HCT116 (cell line): ENCODE data around the gene KRT74. TPM values are rescaled to one million over a fixed set of nuclear protein-coding genes. Genes with fewer than 3 reads are reported as not detected.

ENCODE experiments used
- ATAC-seq: fragments of 200-7000 bp; cut with Tn5 transposase; 2 replicates; pipeline ENCODE4 v1.9.1; 2020; ENCODE audit warnings: mild to moderate bottlenecking, moderate library complexity
- BruUV-seq: library from RNA; stranded (reverse); fragments of 400-500 nt; replicated peaks from 2 replicates; lab custom pipeline; 2021; lab: Mats Ljungman, UMichigan
- CTCF ChIA-PET: fragments of 300-600 bp; sonication (Branson Sonifier 250); formaldehyde crosslinking; loops from one replicate; lab custom pipeline; 2021; ENCODE audit warnings: antibody characterized with exemption; lab: Charles Lee
- POLR2A ChIA-PET: fragments of 300-600, 350-600 bp; sonication (Branson Sonifier 250); formaldehyde crosslinking; loops from one replicate; lab custom pipeline; 2021; ENCODE audit warnings: antibody characterized with exemption; lab: Charles Lee
- RAD21 ChIA-PET, 2 experiments: fragments of 300-600 bp; sonication (Branson Sonifier 250); formaldehyde crosslinking; loops; one replicate each; lab custom pipeline; 2023; ENCODE audit warnings: low total read pairs in 2 of 2; ENCODE audit not compliant: uncharacterized antibody in 2 of 2, unreplicated experiment in 2 of 2, low non-redundant PET in 1 of 2; lab: Charles Lee
- DNase-seq: peaks from one replicate; pipeline ENCODE4 v3.0.0-alpha.2; 2010; ENCODE audit warnings: low read depth, low spot score
- H2AFZ ChIP-seq: fragments of 200-600 bp; shearing (Covaris generic), sonication (generic); 2 replicates; pipeline ENCODE4 v1.6.1; 2017; ENCODE audit warnings: low read depth, mixed run types, mixed read lengths, antibody characterized with exemption, low read length; ENCODE audit not compliant: poor library complexity, severe bottlenecking
- H3K27ac ChIP-seq: 2 replicates; pipeline ENCODE4 v1.5.1; 2012; ENCODE audit warnings: low read depth, low read length
- H3K27me3 ChIP-seq: fragments of 200-600 bp; sonication (generic); 2 replicates; pipeline ENCODE4 v1.6.1; 2016; ENCODE audit warnings: mixed run types, low read length, mixed read lengths; ENCODE audit not compliant: insufficient read depth
- H3K36me3 ChIP-seq, 2 experiments: fragments of 200-500 bp in 1 of 2; fragments of 200-600 bp in 1 of 2; sonication (Bioruptor generic) in 1 of 2; sonication (generic) in 1 of 2; 2 replicates each; pipeline versions ENCODE4 v1.5.1 to v1.6.1; 2014 to 2016; ENCODE audit warnings: low read length in 2 of 2, inconsistent platforms in 1 of 2, mixed read lengths in 1 of 2, mixed run types in 1 of 2; ENCODE audit not compliant: insufficient read depth in 2 of 2, control insufficient read depth in 1 of 2
- H3K4me1 ChIP-seq, 2 experiments: fragments of 200-600 bp in 1 of 2; sonication (generic) in 1 of 2; 2 replicates each; pipeline versions ENCODE4 v1.5.1 to v1.6.1; 2012 to 2017; ENCODE audit warnings: low read length in 2 of 2, inconsistent platforms in 1 of 2, mild to moderate bottlenecking in 1 of 2, mixed read lengths in 1 of 2, mixed run types in 1 of 2, moderate library complexity in 1 of 2; ENCODE audit not compliant: insufficient read depth in 2 of 2, control insufficient read depth in 1 of 2
- H3K4me2 ChIP-seq: fragments of 200-600 bp; sonication (generic); 2 replicates; pipeline ENCODE4 v1.6.1; 2017; ENCODE audit warnings: mixed run types, low read length, mixed read lengths
- H3K4me3 ChIP-seq, 2 experiments: fragments of 200-600 bp in 1 of 2; sonication (generic) in 1 of 2; replicated peaks in 1 of 2; 2 replicates each; pipeline ENCODE4 v1.5.1; 2011 to 2016; ENCODE audit warnings: low read length in 2 of 2, control low read depth in 1 of 2, low read depth in 1 of 2, mild to moderate bottlenecking in 1 of 2, mixed read lengths in 1 of 2, mixed run types in 1 of 2
- H3K79me2 ChIP-seq: fragments of 200-600 bp; sonication (generic); 2 replicates; pipeline ENCODE4 v1.6.1; 2017; ENCODE audit warnings: mild to moderate bottlenecking, mixed run types, low read length, moderate library complexity, mixed read lengths; ENCODE audit not compliant: insufficient read depth
- H3K9ac ChIP-seq: fragments of 200-600 bp; sonication (generic); 2 replicates; pipeline ENCODE4 v1.6.1; 2016; ENCODE audit warnings: low read length, mixed read lengths
- H3K9me2 ChIP-seq: fragments of 200-600 bp; sonication (generic), shearing (Covaris generic); 2 replicates; pipeline ENCODE4 v1.6.1; 2017; ENCODE audit warnings: mixed run types, mild to moderate bottlenecking, moderate library complexity; ENCODE audit not compliant: insufficient read depth
- H3K9me3 ChIP-seq, 2 experiments: fragments of 200-500 bp in 1 of 2; fragments of 200-600 bp in 1 of 2; sonication (Bioruptor generic) in 1 of 2; sonication (generic) in 1 of 2; 2 replicates each; pipeline ENCODE4 v1.6.1; 2014 to 2017; ENCODE audit warnings: low read length in 2 of 2, mixed read lengths in 2 of 2, inconsistent platforms in 1 of 2, low read depth in 1 of 2, mild to moderate bottlenecking in 1 of 2, mixed run types in 1 of 2, moderate library complexity in 1 of 2; ENCODE audit not compliant: control insufficient read depth in 1 of 2, insufficient read depth in 1 of 2
- H4K20me1 ChIP-seq: fragments of 200-600 bp; sonication (generic), shearing (Covaris generic); 2 replicates; pipeline ENCODE4 v1.6.1; 2017; ENCODE audit warnings: mixed run types, mild to moderate bottlenecking, moderate library complexity; ENCODE audit not compliant: insufficient read depth
- ATF3 ChIP-seq: IDR thresholded peaks from 2 replicates; pipeline ENCODE4 v1.6.1; 2012
- CEBPB ChIP-seq: IDR thresholded peaks from 2 replicates; pipeline ENCODE4 v1.6.1; 2012; ENCODE audit warnings: low read depth
- EGR1 ChIP-seq: IDR thresholded peaks from 2 replicates; pipeline ENCODE4 v1.6.1; 2012; ENCODE audit warnings: low read depth
- FOSL1 ChIP-seq: IDR thresholded peaks from 2 replicates; pipeline ENCODE4 v1.6.1; 2012; ENCODE audit warnings: low read depth
- JUND ChIP-seq: IDR thresholded peaks from 2 replicates; pipeline ENCODE4 v1.6.1; 2012
- POLR2AphosphoS5 ChIP-seq: IDR thresholded peaks from 2 replicates; pipeline ENCODE4 v1.6.1; 2011; ENCODE audit warnings: mild to moderate bottlenecking, low read depth, low read length, moderate library complexity
- REST ChIP-seq: IDR thresholded peaks from 2 replicates; pipeline ENCODE4 v1.6.1; 2012; ENCODE audit warnings: low read depth
- SRF ChIP-seq: IDR thresholded peaks from 2 replicates; pipeline ENCODE4 v1.6.1; 2012; ENCODE audit warnings: low read depth
- TCF7L2 ChIP-seq: IDR thresholded peaks from 2 replicates; pipeline ENCODE4 v1.7.0; 2011; ENCODE audit warnings: borderline replicate concordance, inconsistent platforms; ENCODE audit not compliant: insufficient read depth, insufficient read length; ENCODE audit errors: extremely low read depth
- ZFX ChIP-seq: fragments of 450-650 bp; IDR thresholded peaks from 2 replicates; pipeline ENCODE4 v1.6.1; 2017
- ZNF274 ChIP-seq: fragments of 200-500 bp; sonication (Bioruptor generic); IDR thresholded peaks from 2 replicates; pipeline ENCODE4 v1.6.1; 2014; ENCODE audit warnings: mild to moderate bottlenecking, low read depth, low read length, inconsistent platforms
- intact Hi-C: fragments of 100-400 bp; cut with micrococcal nuclease; formaldehyde crosslinking; loops from 2 replicates; pipeline ENCODE4 v1.10.0; 2022
- total RNA-seq: library from RNA; stranded (reverse); gene quantifications from one replicate; pipeline ENCODE4 v1.2.1, GENCODE V29; 2021; ENCODE audit not compliant: unreplicated experiment

KRT74 gene
- total RNA-seq, 1 experiment from 2014 or later: not detected

- peaks cover 16 to 38% of the 10 kb centered on the region in 2 experiments for H3K4me1 ChIP-seq
- H3K9me2 ChIP-seq: no peaks in the 10 kb centered on the region
- no peak for TF ChIP-seq ZFX
- TF ChIP-seq CEBPB: no peak
- no peak for TF ChIP-seq FOSL1
- TF ChIP-seq REST: no peak
- no peak for TF ChIP-seq TCF7L2
- no peak for TF ChIP-seq JUND
- no peak overlapping the region for H3K4me2 ChIP-seq
- H4K20me1 ChIP-seq: no peaks in the 10 kb centered on the region
- H3K27ac ChIP-seq: no peak overlapping the region
- H3K9me3 ChIP-seq: no peaks in the 10 kb centered on the region
- H2AFZ ChIP-seq: no peak overlapping the region
- no peaks in the 10 kb centered on the region for H3K27me3 ChIP-seq
- no peaks in the 10 kb centered on the region for H3K36me3 ChIP-seq
- ChIA-PET RAD21 (no interaction called here), POLR2A (no interaction called here), CTCF (no interaction called here)
- BruUV-seq: no TSS peak
- DNase-seq (no peak), ATAC-seq (no peak)
- no peak overlapping the region for H3K9ac ChIP-seq
- H3K4me3 ChIP-seq: no peak overlapping the region
- no peaks in the 10 kb centered on the region for H3K79me2 ChIP-seq
- intact Hi-C loops: no loop called here
Observed at GRCh38 chr12:52527121-52527800, 46.4 kb downstream of the KRT74 start.

DNA sequence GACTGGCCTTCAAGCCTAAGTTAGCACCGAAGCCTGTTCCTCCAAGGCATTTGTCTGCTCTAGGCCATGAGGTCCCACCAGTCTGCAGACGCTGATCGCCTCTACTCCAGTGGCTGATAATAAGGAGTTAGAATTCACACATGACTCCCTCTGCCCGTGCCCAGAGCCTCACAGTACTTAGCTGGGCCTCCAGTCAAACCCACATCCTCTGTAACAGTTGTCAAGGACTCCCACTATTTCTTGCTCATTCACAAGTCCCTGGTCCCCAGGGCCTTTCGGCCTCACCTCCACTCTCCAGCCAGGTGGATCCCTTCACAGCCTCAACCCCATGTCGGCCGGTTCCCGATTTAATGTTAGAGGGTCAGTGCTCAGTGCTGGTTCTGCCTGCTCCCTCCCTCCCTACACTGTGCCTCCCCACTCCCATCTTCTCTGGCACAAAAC lies 47.1 kb downstream of the KRT74 start:
- TF ChIP-seq ZNF274: no peak
- TF ChIP-seq ATF3: no peak
- no peak for TF ChIP-seq SRF
- TF ChIP-seq POLR2AphosphoS5: no peak
- no peak for TF ChIP-seq TCF7L2
- no peak for TF ChIP-seq EGR1
- no peaks in the 10 kb centered on the region for H3K9me3 ChIP-seq
- DNase-seq (no peak), ATAC-seq (no peak)
- no peak overlapping the region for H3K4me3 ChIP-seq
- no peak overlapping the region for H3K27ac ChIP-seq
- intact Hi-C loops: no loop called here
- H3K4me2 ChIP-seq: no peak overlapping the region
- no TSS peak for BruUV-seq
- RAD21 ChIA-PET: no interaction called here
- H3K4me1 ChIP-seq: peaks cover 24 to 45% of the 10 kb centered on the region in 2 experiments
- POLR2A ChIA-PET: no interaction called here
- H2AFZ ChIP-seq: no peak overlapping the region
- no peaks in the 10 kb centered on the region for H3K9me2 ChIP-seq
- CTCF ChIA-PET: no interaction called here
- H3K79me2 ChIP-seq: no peaks in the 10 kb centered on the region
- no peaks in the 10 kb centered on the region for H3K36me3 ChIP-seq
- no peaks in the 10 kb centered on the region for H3K27me3 ChIP-seq
- H4K20me1 ChIP-seq: no peaks in the 10 kb centered on the region
- H3K9ac ChIP-seq: no peak overlapping the region
